ENCODE data around the gene SNX32.
A peak's percentile ranks its signal among the peaks of the same experiment; 100 is the strongest.

The SNX32 gene

DNA sequence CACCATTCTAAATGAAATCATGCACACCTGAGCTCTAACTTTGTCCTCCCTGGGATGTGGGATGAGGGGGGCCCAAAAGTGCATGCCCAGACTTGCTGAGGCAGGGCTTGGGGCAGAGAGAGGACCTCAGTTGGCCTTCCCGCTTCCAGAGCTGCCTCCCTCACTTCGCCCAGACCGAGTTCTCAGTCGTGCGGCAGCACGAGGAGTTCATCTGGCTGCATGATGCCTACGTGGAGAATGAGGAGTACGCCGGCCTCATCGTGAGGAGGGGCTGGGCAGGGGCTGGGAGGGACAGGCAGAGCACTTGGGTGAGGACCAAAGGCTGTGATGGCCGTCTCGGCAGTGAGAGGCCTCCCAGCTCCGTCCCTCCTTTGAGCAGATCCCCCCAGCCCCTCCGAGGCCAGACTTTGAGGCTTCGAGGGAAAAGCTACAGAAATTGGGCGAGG, 16.0 kb downstream of the SNX32 start:
- Histone ChIP-seq H3K9ac (ENCODE audit: low read depth in 1 of 2, low read length in 2 of 2) (no peak overlapping the region), H3K4me3 (ENCODE audit: low read depth in 1 of 2, low read length in 2 of 2) (no peak overlapping the region), H3K9me3 (ENCODE audit: control insufficient read depth in 1 of 2, low read length in 2 of 2) (peaks cover 3 to 4% of the 10 kb centered on the region in 2 donors), H3K36me3 (ENCODE audit: control insufficient read depth in 1 of 2, insufficient read depth in 2 of 2, low read length in 2 of 2) (peaks cover 29 to 41% of the 10 kb centered on the region in 2 donors), H3K27me3 (ENCODE audit: control insufficient read depth in 1 of 2, insufficient read depth in 2 of 2, low read length in 2 of 2) (no peaks in the 10 kb centered on the region), H3K4me1 (ENCODE audit: control insufficient read depth in 1 of 2, insufficient read depth in 2 of 2, low read length in 2 of 2) (peaks cover 34 to 39% of the 10 kb centered on the region in 2 donors), H3K27ac (ENCODE audit: low read depth, low read length) (no peak overlapping the region)

DNA sequence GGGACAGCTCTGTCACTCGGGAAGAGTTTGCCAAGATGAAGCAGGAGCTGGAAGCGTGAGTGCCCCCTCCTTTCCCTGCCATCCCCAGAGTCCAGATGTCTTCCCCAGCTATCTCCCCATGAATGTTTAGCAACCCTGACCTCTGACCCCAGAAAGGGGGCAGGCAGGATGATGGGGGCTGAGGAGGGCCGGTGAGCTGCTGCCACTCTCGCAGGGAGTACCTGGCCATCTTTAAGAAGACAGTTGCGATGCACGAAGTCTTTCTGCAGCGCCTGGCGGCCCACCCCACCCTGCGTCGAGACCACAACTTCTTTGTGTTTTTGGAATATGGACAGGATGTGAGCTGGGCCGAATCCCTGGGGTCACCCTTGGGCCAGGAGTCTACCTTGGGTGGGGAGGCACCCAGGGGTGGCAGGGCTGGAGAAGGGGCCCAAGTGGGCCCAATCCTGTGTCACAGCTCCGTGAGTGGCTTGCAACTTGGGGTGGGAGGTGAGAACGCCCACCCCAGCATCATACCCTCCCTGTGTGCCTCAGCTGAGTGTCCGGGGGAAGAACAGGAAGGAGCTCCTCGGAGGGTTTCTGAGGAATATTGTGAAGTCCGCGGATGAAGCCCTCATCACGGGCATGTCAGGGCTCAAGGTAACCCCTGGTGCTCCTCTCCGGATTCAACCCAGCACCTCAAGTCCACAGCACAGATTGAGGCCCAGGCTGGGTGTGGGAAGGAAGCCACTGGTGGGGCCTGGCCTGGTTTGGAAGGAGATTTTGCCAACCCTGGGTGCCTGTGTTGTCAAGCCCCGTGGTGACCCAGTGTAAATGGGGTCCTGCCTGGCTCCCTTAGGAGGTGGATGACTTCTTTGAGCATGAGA, 16.7 kb downstream of the SNX32 start:
- H3K36me3 ChIP-seq (ENCODE audit: control insufficient read depth in 1 of 2, insufficient read depth in 2 of 2, low read length in 2 of 2) = peaks cover 32 to 47% of the 10 kb centered on the region in 2 donors
- peaks cover 41 to 45% of the 10 kb centered on the region in 2 donors for H3K4me1 ChIP-seq (ENCODE audit: control insufficient read depth in 1 of 2, insufficient read depth in 2 of 2, low read length in 2 of 2)
- no peaks in the 10 kb centered on the region for H3K27me3 ChIP-seq (ENCODE audit: control insufficient read depth in 1 of 2, insufficient read depth in 2 of 2, low read length in 2 of 2)
- H3K9me3 ChIP-seq (ENCODE audit: control insufficient read depth in 1 of 2, low read length in 2 of 2) = peaks cover 3 to 4% of the 10 kb centered on the region in 2 donors
- no peak overlapping the region for H3K9ac ChIP-seq (ENCODE audit: low read depth in 1 of 2, low read length in 2 of 2)
- H3K4me3 ChIP-seq (ENCODE audit: low read depth in 1 of 2, low read length in 2 of 2) = no peak overlapping the region
- H3K27ac ChIP-seq (ENCODE audit: low read depth, low read length) = no peak overlapping the region

DNA sequence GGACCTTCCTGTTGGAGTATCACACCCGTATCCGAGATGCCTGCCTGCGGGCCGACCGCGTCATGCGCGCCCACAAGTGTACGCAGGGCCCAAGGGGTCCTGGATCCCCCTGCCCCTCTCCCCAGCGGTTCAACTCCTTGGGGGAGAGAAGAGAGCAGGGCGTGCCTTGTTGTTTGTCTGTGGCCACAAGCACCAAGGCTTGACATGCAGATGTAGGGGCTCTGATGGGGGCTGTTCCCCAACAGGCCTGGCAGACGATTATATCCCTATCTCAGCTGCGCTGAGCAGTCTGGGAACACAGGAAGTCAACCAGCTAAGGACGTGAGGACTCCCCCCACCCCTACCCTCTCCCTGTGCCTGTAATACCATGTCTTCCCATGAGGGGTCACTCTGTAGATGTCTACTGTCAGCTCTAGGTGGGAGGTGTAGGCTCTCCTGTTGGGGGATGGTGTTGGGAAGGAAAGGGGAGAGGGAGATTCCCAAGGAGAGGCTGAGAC, 17.4 kb downstream of the SNX32 start:
- Histone ChIP-seq H3K27me3 (ENCODE audit: control insufficient read depth in 1 of 2, insufficient read depth in 2 of 2, low read length in 2 of 2) (no peaks in the 10 kb centered on the region), H3K9me3 (ENCODE audit: control insufficient read depth in 1 of 2, low read length in 2 of 2) (peaks cover 3 to 4% of the 10 kb centered on the region in 2 donors), H3K4me3 (ENCODE audit: low read depth in 1 of 2, low read length in 2 of 2) (no peak overlapping the region), H3K36me3 (ENCODE audit: control insufficient read depth in 1 of 2, insufficient read depth in 2 of 2, low read length in 2 of 2) (peaks cover 38 to 54% of the 10 kb centered on the region in 2 donors), H3K9ac (ENCODE audit: low read depth in 1 of 2, low read length in 2 of 2) (no peak overlapping the region), H3K27ac (ENCODE audit: low read depth, low read length) (no peak overlapping the region), H3K4me1 (ENCODE audit: control insufficient read depth in 1 of 2, insufficient read depth in 2 of 2, low read length in 2 of 2) (peaks cover 48 to 52% of the 10 kb centered on the region in 2 donors)

DNA sequence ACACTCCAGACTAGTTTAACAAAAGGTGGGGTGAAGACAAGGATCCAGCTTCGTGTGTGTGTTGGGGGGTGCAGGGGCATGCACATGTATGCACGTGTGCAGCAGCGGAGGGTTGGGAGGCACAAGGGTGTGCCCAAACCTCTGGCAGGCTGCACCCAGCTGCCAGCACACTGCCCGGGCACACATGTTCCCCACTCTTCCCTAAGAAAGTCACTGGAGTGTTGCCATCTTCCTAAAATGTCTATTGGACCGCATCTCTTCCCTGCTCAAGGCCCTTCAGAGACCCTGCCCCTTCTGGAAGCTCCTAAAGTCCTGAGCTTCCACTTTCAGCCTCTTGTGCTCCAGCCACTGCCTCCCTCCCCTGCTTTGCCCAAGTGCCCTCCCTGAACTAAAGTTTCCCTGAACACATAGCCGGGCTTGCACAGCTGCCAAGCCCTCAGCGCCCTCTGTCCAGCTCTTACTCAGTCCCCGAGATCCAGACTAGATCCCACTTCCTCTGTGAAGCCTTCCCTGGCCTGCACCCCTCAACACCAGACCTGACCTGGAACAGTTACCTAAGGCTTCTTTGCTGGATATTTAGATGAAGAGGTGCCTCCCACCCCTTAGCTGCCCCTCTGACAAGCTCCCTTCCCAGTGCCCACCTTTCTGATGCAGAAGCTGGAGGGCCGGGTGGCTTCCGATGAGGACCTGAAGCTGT, 18.2 kb downstream of the SNX32 start:
- peaks cover 44 to 58% of the 10 kb centered on the region in 2 donors for H3K36me3 ChIP-seq (ENCODE audit: control insufficient read depth in 1 of 2, insufficient read depth in 2 of 2, low read length in 2 of 2)

GRCh38 chr11:65852508-65853245, 18.9 kb downstream of the SNX32 start:
- Histone ChIP-seq H3K9ac (ENCODE audit: low read depth in 1 of 2, low read length in 2 of 2) (peak overlapping the region; percentile 55 to 58), H3K9me3 (ENCODE audit: control insufficient read depth in 1 of 2, low read length in 2 of 2) (peaks cover 3 to 4% of the 10 kb centered on the region in 2 donors), H3K4me1 (ENCODE audit: control insufficient read depth in 1 of 2, insufficient read depth in 2 of 2, low read length in 2 of 2) (peaks cover 54 to 58% of the 10 kb centered on the region in 2 donors), H3K27ac (ENCODE audit: low read depth, low read length) (peak overlapping the region; percentile 58), H3K27me3 (ENCODE audit: control insufficient read depth in 1 of 2, insufficient read depth in 2 of 2, low read length in 2 of 2) (no peaks in the 10 kb centered on the region), H3K36me3 (ENCODE audit: control insufficient read depth in 1 of 2, insufficient read depth in 2 of 2, low read length in 2 of 2) (peaks cover 44 to 58% of the 10 kb centered on the region in 2 donors), H3K4me3 (ENCODE audit: low read depth in 1 of 2, low read length in 2 of 2) (peak overlapping the region; percentile 50 to 53)

More for the DNA sequence above, 18.2 kb downstream of the SNX32 start:
- peak overlapping the region; percentile 2 to 26 for H3K9ac ChIP-seq (ENCODE audit: low read depth in 1 of 2, low read length in 2 of 2)
- H3K4me1 ChIP-seq (ENCODE audit: control insufficient read depth in 1 of 2, insufficient read depth in 2 of 2, low read length in 2 of 2) = peaks cover 54 to 58% of the 10 kb centered on the region in 2 donors
- H3K4me3 ChIP-seq (ENCODE audit: low read depth in 1 of 2, low read length in 2 of 2) = peak overlapping the region in 1 of 2 donors; percentile 32
- H3K27ac ChIP-seq (ENCODE audit: low read depth, low read length) = no peak overlapping the region
- H3K9me3 ChIP-seq (ENCODE audit: control insufficient read depth in 1 of 2, low read length in 2 of 2) = peaks cover 3 to 4% of the 10 kb centered on the region in 2 donors
- no peaks in the 10 kb centered on the region for H3K27me3 ChIP-seq (ENCODE audit: control insufficient read depth in 1 of 2, insufficient read depth in 2 of 2, low read length in 2 of 2)

DNA sequence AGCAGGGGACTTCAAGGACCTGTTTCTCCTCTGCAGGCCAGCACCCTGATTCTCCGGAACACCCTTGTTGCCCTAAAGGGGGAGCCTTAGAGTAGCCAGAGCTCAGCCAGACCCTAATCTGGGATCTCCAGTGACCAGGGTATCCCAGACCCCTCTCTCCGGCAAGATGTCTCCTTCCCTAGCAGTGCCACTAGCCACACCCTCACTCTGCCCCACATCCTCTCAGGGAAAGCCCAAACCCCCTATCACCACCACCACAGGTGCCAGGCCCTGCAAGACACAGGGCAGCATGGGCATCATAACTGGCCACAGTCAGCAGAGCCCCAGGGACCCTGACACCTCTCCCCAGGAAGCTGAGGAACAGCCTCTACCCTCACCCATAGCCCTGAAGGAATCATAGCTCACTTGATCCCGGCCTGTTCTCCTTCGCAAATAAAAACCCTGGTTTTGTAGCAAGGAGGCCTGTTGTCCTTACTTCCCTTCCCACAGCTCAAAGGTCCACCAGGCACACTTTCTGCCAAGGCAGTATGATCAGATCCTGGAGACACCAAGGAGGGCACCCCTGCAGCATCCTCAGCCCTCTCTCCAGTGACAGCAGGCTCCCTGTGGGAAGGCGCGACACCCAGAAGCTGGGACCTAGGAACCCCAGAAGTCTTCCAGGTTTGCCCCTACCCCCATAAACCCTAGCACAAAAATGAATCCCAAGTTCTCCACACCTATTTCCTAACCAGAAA, 19.6 kb downstream of the SNX32 start:
- Histone ChIP-seq H3K9ac (ENCODE audit: low read depth in 1 of 2, low read length in 2 of 2) (peak overlapping the region; percentile 55 to 58), H3K4me1 (ENCODE audit: control insufficient read depth in 1 of 2, insufficient read depth in 2 of 2, low read length in 2 of 2) (peaks cover 54 to 58% of the 10 kb centered on the region in 2 donors), H3K9me3 (ENCODE audit: control insufficient read depth in 1 of 2, low read length in 2 of 2) (peaks cover 3 to 4% of the 10 kb centered on the region in 2 donors), H3K36me3 (ENCODE audit: control insufficient read depth in 1 of 2, insufficient read depth in 2 of 2, low read length in 2 of 2) (peaks cover 44 to 58% of the 10 kb centered on the region in 2 donors), H3K27me3 (ENCODE audit: control insufficient read depth in 1 of 2, insufficient read depth in 2 of 2, low read length in 2 of 2) (no peaks in the 10 kb centered on the region), H3K4me3 (ENCODE audit: low read depth in 1 of 2, low read length in 2 of 2) (peak overlapping the region; percentile 50 to 53), H3K27ac (ENCODE audit: low read depth, low read length) (peak overlapping the region; percentile 58)

GRCh38 chr11:65854161-65854592, 20.4 kb downstream of the SNX32 start:
- H3K4me1 ChIP-seq (ENCODE audit: control insufficient read depth in 1 of 2, insufficient read depth in 2 of 2, low read length in 2 of 2) = peaks cover 54 to 56% of the 10 kb centered on the region in 2 donors
- H3K36me3 ChIP-seq (ENCODE audit: control insufficient read depth in 1 of 2, insufficient read depth in 2 of 2, low read length in 2 of 2) = peaks cover 44 to 58% of the 10 kb centered on the region in 2 donors
- H3K9me3 ChIP-seq (ENCODE audit: control insufficient read depth in 1 of 2, low read length in 2 of 2) = peaks cover 3 to 4% of the 10 kb centered on the region in 2 donors
- H3K4me3 ChIP-seq (ENCODE audit: low read depth in 1 of 2, low read length in 2 of 2) = peak overlapping the region; percentile 24 to 98
- H3K27me3 ChIP-seq (ENCODE audit: control insufficient read depth in 1 of 2, insufficient read depth in 2 of 2, low read length in 2 of 2) = no peaks in the 10 kb centered on the region
- H3K27ac ChIP-seq (ENCODE audit: low read depth, low read length) = peak overlapping the region; percentile 3
- H3K9ac ChIP-seq (ENCODE audit: low read depth in 1 of 2, low read length in 2 of 2) = peak overlapping the region in 1 of 2 donors; percentile 58

DNA sequence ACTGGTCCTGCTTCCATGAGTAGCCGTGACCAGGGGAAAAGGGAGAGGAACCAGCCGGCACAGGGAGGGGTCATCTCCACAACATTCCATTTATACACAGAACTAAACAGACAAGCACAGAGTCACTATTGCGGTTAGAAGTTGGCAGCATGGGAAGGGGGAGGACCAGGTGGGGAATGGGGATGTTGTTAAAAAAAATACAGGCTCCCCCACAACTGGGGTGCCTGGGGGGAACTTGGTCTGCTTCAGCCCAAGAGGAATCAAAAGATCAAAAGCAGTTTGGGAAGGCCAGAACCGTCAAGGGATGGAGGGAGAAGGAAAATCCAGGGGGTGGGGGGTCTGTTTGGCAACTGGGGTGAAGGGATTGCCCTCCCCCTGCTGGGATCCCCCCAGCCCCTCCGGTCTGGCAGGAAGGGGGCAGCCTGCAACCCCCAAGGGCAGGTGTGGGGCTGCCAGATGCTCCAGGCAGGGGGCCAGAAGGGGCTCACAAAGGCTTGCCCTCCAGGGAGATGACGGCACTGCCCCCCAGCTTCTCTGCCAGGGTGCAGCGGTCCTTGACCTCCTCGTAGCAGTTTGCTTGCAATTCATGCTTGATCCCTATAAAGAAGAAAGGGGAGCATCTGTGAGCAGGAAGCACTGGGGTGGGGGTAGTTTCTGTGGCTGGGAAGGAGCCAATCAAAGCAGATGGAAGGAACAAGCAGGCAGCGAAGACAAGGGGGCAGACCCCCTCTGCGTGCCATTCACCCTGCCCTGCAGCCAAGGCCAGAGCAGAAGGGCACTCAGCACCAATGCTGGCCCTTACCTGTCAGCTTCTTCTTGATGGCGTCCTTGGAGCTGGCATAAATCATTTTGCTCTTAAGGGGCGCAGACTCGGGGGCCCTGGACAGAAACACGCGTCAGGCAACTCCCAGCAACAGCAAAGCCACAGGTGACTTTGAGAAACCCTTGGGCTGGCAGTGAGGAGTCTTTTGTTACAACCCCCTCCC, 21.4 kb downstream of the SNX32 start:
- Histone ChIP-seq H3K9me3 (ENCODE audit: control insufficient read depth in 1 of 2, low read length in 2 of 2) (peaks cover 3 to 4% of the 10 kb centered on the region in 2 donors), H3K36me3 (ENCODE audit: control insufficient read depth in 1 of 2, insufficient read depth in 2 of 2, low read length in 2 of 2) (peaks cover 44 to 58% of the 10 kb centered on the region in 2 donors), H3K27ac (ENCODE audit: low read depth, low read length) (peak overlapping the region; percentile 61), H3K9ac (ENCODE audit: low read depth in 1 of 2, low read length in 2 of 2) (peak overlapping the region; percentile 86 to 87), H3K4me3 (ENCODE audit: low read depth in 1 of 2, low read length in 2 of 2) (peak overlapping the region; percentile 91 to 98), H3K27me3 (ENCODE audit: control insufficient read depth in 1 of 2, insufficient read depth in 2 of 2, low read length in 2 of 2) (no peaks in the 10 kb centered on the region), H3K4me1 (ENCODE audit: control insufficient read depth in 1 of 2, insufficient read depth in 2 of 2, low read length in 2 of 2) (peaks cover 50 to 58% of the 10 kb centered on the region in 2 donors)

Measured in duodenal mucosa (tissue), 2 donors.